ENCODE results near the gene ANXA11. TPM values are rescaled to one million over a fixed set of nuclear protein-coding genes. Genes with fewer than 3 reads are reported as not detected.

The ANXA11 gene
- total RNA-seq, result 54.7 and 55.5 TPM in 2 replicates

GRCh38 chr10:80205477-80206276 lies at the start of gene ANXA11:
TSS of gene ANXA11 (minus strand) at chr10:80205537. CDS start at chr10:80172861, 32,676 bp downstream.

GRCh38 chr10:80132299-80133139 lies 72.8 kb downstream of the ANXA11 start, which contains the start of gene PLAC9:
TSS of gene PLAC9 (plus strand) at chr10:80132730. CDS start at chr10:80132763, 33 bp downstream.

Other genes with a start within 250 kb of the ANXA11 start
- gene TMEM254, start 126.9 kb downstream of the ANXA11 start, total RNA-seq, result 4.7 and 5.0 TPM in 2 replicates
- gene PLAC9, start 72.8 kb downstream of the ANXA11 start, total RNA-seq, result 1.9 and 6.9 TPM in 2 replicates
- gene MAT1A, start 84.1 kb upstream of the ANXA11 start, total RNA-seq, result not detected in 2 replicates
- gene DYDC1, start 151.2 kb upstream of the ANXA11 start, total RNA-seq, result not detected in 2 replicates
- gene DYDC2, start 151.2 kb upstream of the ANXA11 start, total RNA-seq, result not detected in 2 replicates
- 14.9 and 29.5 TPM in 2 replicates for gene PRXL2A, start 203.0 kb upstream of the ANXA11 start, total RNA-seq
- 13.0 and 21.6 TPM in 2 replicates for gene TSPAN14, start 248.8 kb upstream of the ANXA11 start, total RNA-seq